ENCODE measurements around the gene STK38L.

Gene STK38L

DNA sequence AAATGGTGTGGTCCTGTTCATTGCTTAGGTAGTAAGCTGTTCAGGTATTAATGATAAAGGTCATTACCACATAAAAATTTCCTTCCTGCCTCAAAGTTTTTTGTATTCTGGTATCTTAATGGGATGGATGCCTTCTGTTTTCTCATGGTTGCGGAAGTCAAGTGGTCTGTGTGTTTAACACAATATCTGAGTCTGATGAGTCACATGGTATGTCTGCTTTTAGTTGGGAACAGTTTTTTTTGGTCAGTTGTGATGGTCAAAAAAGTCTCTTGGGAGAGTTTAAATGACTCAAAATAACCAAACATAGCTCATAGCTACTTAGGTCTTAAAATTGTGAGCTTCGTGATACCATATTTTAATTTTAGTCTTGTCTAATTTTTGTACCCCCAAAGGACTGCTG is 40.7 kb downstream of the STK38L start:
- H3K9ac ChIP-seq (ENCODE audit: low read depth, low read length), result no peak overlapping the region
- no peaks in the 10 kb centered on the region for H3K36me3 ChIP-seq (ENCODE audit: control insufficient read depth, insufficient read depth, low read length)
- no peaks in the 10 kb centered on the region for H3K9me3 ChIP-seq (ENCODE audit: control insufficient read depth, insufficient read depth, low read length)
- no peak overlapping the region for H3K4me3 ChIP-seq (ENCODE audit: low read depth, low read length)
- no peaks in the 10 kb centered on the region for H3K4me1 ChIP-seq (ENCODE audit: control insufficient read depth, insufficient read depth, low read length)
- H3K27me3 ChIP-seq (ENCODE audit: control insufficient read depth, insufficient read depth, low read length), result no peaks in the 10 kb centered on the region

DNA sequence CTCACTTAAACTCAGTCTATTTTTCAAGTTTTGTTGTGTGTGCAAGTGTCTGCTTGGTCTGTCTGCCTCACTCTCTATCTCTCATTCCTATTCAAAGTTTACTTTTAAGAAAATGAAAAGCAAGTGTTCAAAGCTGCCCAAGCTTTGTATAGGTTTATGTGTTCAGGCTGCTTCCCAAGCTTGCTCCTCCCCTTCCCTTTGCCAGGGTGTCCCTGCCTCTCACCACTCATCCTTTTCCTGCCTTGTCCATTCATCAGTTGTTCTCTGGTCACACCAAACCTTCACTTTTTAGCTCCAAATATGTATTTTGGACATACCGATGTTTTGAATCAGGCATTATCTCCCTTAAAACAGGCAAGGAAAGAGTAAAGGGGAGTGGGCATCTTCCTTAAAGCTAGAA is 41.3 kb downstream of the STK38L start:
- H3K36me3 ChIP-seq (ENCODE audit: control insufficient read depth, insufficient read depth, low read length), result no peaks in the 10 kb centered on the region
- no peaks in the 10 kb centered on the region for H3K9me3 ChIP-seq (ENCODE audit: control insufficient read depth, insufficient read depth, low read length)
- no peaks in the 10 kb centered on the region for H3K27me3 ChIP-seq (ENCODE audit: control insufficient read depth, insufficient read depth, low read length)
- H3K4me1 ChIP-seq (ENCODE audit: control insufficient read depth, insufficient read depth, low read length), result no peaks in the 10 kb centered on the region
- H3K4me3 ChIP-seq (ENCODE audit: low read depth, low read length), result no peak overlapping the region
- H3K9ac ChIP-seq (ENCODE audit: low read depth, low read length), result no peak overlapping the region

DNA sequence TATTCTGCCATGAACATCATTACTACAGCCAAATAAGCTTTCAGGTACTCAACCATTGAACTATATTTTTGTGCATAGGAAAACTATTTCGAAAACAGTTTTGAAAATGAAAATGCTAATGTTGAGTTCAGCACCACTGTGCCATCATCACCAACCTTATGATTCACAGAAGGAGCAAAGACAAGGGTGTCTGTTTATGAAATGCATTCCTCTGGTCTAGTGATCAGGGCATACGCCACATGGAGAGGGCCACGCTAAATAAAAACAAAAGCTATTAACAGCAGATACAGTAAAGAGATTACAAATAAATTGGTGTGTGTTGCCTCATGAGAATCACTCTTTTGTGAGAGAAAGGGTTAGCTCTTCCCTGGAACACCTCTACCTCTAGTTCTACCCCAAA is 45.3 kb downstream of the STK38L start:
- H3K9ac ChIP-seq (ENCODE audit: low read depth, low read length), result no peak overlapping the region
- H3K4me3 ChIP-seq (ENCODE audit: low read depth, low read length), result no peak overlapping the region
- H3K36me3 ChIP-seq (ENCODE audit: control insufficient read depth, insufficient read depth, low read length), result no peaks in the 10 kb centered on the region
- H3K27me3 ChIP-seq (ENCODE audit: control insufficient read depth, insufficient read depth, low read length), result no peaks in the 10 kb centered on the region
- H3K9me3 ChIP-seq (ENCODE audit: control insufficient read depth, insufficient read depth, low read length), result no peaks in the 10 kb centered on the region
- peaks cover 7% of the 10 kb centered on the region for H3K4me1 ChIP-seq (ENCODE audit: control insufficient read depth, insufficient read depth, low read length)

DNA sequence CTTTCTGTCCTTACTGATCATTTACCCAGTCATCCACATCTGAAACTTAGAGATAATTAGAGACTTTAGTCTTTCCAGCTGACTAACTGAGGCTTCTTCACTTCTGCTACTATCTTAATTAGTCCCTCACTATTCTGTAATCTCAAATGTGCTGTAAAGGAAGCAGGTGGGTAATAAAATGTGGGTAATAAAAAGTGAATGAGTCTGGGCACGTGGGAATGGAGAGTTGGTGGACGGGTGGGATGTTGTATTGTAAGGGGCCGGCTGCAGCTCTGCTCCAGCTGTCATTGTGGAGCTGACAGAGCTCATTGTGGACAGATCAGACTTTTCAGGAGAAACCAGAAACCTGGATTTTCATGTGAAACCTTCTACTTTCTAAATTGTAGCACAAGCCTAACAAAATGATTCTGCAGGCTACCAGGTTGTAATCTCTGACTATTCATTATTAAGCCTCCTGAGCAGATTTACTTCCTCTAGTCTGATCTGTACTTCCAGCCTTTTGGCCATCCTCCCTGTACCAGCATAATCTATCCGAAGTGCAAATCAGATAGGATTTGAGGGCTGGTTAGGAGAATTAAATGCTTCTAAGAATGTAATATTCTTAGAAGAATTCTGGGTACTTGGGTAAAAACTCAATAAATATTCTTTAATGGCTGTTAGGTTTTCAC is 46.5 kb downstream of the STK38L start:
- Histone ChIP-seq H3K36me3 (ENCODE audit: control insufficient read depth, insufficient read depth, low read length) (no peaks in the 10 kb centered on the region), H3K27me3 (ENCODE audit: control insufficient read depth, insufficient read depth, low read length) (no peaks in the 10 kb centered on the region), H3K9ac (ENCODE audit: low read depth, low read length) (no peak overlapping the region), H3K9me3 (ENCODE audit: control insufficient read depth, insufficient read depth, low read length) (no peaks in the 10 kb centered on the region), H3K4me1 (ENCODE audit: control insufficient read depth, insufficient read depth, low read length) (peaks cover 7% of the 10 kb centered on the region), H3K4me3 (ENCODE audit: low read depth, low read length) (no peak overlapping the region)

DNA sequence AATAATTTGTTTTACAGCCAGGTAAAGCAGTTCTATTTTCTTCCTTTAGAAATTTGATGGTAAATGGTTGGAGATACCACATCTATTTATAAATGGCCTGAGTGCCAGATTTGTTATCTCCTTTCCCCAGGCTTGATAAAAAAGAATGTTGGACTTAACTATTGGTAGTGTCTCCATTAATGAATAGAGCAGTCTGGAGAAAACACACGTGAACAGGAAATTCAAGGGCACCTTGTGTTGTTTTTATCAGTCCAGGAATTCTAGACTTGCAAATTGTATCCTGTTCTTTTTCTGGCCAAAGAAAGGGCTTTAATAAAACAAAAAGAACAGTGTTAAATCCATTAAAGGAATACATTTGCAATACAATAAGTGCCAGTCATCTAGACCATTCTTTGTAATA is 47.8 kb downstream of the STK38L start:
- no peak overlapping the region for H3K4me3 ChIP-seq (ENCODE audit: low read depth, low read length)
- H3K27me3 ChIP-seq (ENCODE audit: control insufficient read depth, insufficient read depth, low read length), result no peaks in the 10 kb centered on the region
- H3K9me3 ChIP-seq (ENCODE audit: control insufficient read depth, insufficient read depth, low read length), result no peaks in the 10 kb centered on the region
- H3K4me1 ChIP-seq (ENCODE audit: control insufficient read depth, insufficient read depth, low read length), result peaks cover 7% of the 10 kb centered on the region
- no peak overlapping the region for H3K9ac ChIP-seq (ENCODE audit: low read depth, low read length)
- no peaks in the 10 kb centered on the region for H3K36me3 ChIP-seq (ENCODE audit: control insufficient read depth, insufficient read depth, low read length)

DNA sequence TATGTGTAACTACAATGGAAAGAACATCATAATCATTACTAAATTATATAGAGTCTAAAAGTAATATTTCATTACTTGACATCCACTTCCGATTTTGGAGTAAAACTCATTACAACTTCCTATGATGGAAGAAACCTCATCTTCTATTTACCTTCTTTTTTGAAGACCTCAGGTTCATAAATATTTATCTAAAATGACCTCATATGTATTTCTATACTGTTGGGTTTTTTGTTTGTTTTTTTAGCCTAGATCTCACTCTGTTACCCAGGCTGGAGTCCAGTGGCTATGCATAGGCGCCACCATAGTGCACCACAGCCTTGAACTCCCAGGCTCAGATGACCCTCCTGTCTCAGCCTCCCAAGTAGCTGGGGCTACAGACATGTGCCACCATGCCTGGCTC is 48.6 kb downstream of the STK38L start:
- Histone ChIP-seq H3K27me3 (ENCODE audit: control insufficient read depth, insufficient read depth, low read length) (no peaks in the 10 kb centered on the region), H3K9ac (ENCODE audit: low read depth, low read length) (no peak overlapping the region), H3K4me3 (ENCODE audit: low read depth, low read length) (no peak overlapping the region), H3K4me1 (ENCODE audit: control insufficient read depth, insufficient read depth, low read length) (peaks cover 7% of the 10 kb centered on the region), H3K9me3 (ENCODE audit: control insufficient read depth, insufficient read depth, low read length) (no peaks in the 10 kb centered on the region), H3K36me3 (ENCODE audit: control insufficient read depth, insufficient read depth, low read length) (no peaks in the 10 kb centered on the region)

DNA sequence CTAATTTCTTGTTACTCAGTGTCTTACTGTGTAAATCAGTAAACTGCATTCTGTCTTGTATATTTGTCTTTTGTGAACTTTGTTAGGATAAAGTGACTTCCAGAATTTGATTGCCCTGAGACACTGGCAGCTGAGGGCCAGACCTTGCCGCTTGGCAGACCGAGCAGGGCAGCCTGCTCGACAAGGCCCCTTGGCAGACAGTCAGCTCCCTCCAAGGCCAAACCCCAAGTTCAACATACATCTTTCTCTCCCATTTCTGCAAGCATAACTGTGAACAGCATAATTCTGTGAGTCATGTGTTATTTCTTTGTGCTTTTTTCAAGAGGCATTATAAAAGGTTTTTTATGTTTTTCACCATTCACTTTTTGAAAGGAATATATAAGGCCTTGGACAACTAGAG is 49.4 kb downstream of the STK38L start:
- no peak overlapping the region for H3K4me3 ChIP-seq (ENCODE audit: low read depth, low read length)
- H3K4me1 ChIP-seq (ENCODE audit: control insufficient read depth, insufficient read depth, low read length), result peaks cover 7% of the 10 kb centered on the region
- no peak overlapping the region for H3K9ac ChIP-seq (ENCODE audit: low read depth, low read length)
- no peaks in the 10 kb centered on the region for H3K9me3 ChIP-seq (ENCODE audit: control insufficient read depth, insufficient read depth, low read length)
- no peaks in the 10 kb centered on the region for H3K36me3 ChIP-seq (ENCODE audit: control insufficient read depth, insufficient read depth, low read length)
- no peaks in the 10 kb centered on the region for H3K27me3 ChIP-seq (ENCODE audit: control insufficient read depth, insufficient read depth, low read length)

DNA sequence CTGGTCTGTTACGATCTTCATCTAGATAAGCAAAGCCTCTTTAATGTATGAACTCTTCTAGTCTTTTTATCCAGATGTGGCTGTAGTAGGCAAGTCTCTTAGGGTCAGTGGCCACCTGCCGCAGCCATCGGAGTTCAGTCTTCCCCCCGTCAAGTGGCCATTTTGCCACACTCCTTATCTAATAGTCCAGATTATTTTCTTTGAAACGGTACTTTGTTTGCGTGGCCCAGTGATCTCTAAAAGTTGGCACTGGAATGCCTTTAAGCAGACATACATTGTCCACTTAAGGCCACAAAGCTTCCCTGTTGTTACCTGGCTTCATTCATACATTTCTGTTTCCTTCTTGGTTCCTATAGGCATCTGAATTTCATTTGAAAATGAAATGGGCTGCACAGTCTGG is 52.6 kb downstream of the STK38L start:
- H3K9me3 ChIP-seq (ENCODE audit: control insufficient read depth, insufficient read depth, low read length), result no peaks in the 10 kb centered on the region
- no peaks in the 10 kb centered on the region for H3K27me3 ChIP-seq (ENCODE audit: control insufficient read depth, insufficient read depth, low read length)
- H3K4me1 ChIP-seq (ENCODE audit: control insufficient read depth, insufficient read depth, low read length), result peaks cover 1% of the 10 kb centered on the region
- H3K9ac ChIP-seq (ENCODE audit: low read depth, low read length), result no peak overlapping the region
- no peak overlapping the region for H3K4me3 ChIP-seq (ENCODE audit: low read depth, low read length)
- no peaks in the 10 kb centered on the region for H3K36me3 ChIP-seq (ENCODE audit: control insufficient read depth, insufficient read depth, low read length)

DNA sequence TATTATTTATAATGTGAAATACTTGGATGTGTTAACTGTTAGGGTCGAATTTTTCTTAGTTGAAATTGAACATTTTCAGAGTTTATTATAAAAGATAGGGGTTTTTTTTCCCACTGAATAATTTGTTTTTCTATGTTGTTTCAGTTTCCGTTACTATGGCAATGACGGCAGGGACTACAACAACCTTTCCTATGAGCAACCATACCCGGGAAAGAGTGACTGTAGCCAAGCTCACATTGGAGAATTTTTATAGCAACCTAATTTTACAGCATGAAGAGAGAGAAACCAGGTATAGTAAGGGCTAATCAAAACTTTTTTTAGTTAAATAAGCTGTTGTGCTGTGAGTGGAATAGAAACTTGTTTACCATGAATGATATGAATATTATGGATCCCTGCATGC is 53.5 kb downstream of the STK38L start:
- no peaks in the 10 kb centered on the region for H3K9me3 ChIP-seq (ENCODE audit: control insufficient read depth, insufficient read depth, low read length)
- H3K4me3 ChIP-seq (ENCODE audit: low read depth, low read length), result no peak overlapping the region
- no peaks in the 10 kb centered on the region for H3K27me3 ChIP-seq (ENCODE audit: control insufficient read depth, insufficient read depth, low read length)
- H3K9ac ChIP-seq (ENCODE audit: low read depth, low read length), result no peak overlapping the region
- H3K4me1 ChIP-seq (ENCODE audit: control insufficient read depth, insufficient read depth, low read length), result no peaks in the 10 kb centered on the region
- no peaks in the 10 kb centered on the region for H3K36me3 ChIP-seq (ENCODE audit: control insufficient read depth, insufficient read depth, low read length)

DNA sequence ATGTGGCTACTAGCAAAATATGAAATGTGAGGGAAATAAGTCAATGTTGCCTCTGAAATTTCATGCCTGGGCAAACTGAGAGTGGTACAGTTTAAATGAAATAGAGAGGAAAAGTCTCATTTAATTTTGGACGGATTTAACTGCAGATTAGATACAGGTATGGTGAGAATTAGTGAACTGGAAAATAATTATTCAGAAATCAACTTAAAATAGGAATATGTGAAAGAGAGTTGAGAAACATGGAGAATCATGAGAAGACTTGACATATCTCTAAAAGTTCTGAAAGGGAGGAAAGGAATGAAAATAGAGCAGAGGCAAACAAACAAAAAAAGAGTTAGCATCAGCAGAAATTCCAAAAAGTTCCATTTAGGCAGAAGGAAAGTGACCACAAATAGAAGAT is 55.0 kb downstream of the STK38L start:
- H3K9ac ChIP-seq (ENCODE audit: low read depth, low read length), result no peak overlapping the region
- no peaks in the 10 kb centered on the region for H3K4me1 ChIP-seq (ENCODE audit: control insufficient read depth, insufficient read depth, low read length)
- H3K27me3 ChIP-seq (ENCODE audit: control insufficient read depth, insufficient read depth, low read length), result no peaks in the 10 kb centered on the region
- no peaks in the 10 kb centered on the region for H3K36me3 ChIP-seq (ENCODE audit: control insufficient read depth, insufficient read depth, low read length)
- no peak overlapping the region for H3K4me3 ChIP-seq (ENCODE audit: low read depth, low read length)
- no peaks in the 10 kb centered on the region for H3K9me3 ChIP-seq (ENCODE audit: control insufficient read depth, insufficient read depth, low read length)

DNA sequence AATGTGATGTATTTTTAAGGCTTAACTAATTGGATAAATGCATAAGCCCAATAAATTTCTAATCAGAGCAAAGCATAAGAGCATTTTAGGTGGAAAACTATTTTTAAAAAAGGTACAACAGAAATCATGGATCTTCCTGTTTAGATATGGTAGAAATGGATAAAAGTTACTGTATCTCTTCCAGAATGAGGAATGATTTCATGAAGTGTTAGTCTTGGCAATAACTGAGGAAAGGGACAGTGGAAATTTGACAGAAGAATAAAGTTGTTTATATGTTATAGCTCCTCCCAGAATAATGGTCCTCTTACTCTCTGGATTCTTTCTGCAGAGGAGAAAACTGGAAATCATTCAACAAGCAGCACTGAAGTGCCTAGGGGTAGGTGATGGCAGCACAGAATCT is 56.1 kb downstream of the STK38L start:
- no peaks in the 10 kb centered on the region for H3K4me1 ChIP-seq (ENCODE audit: control insufficient read depth, insufficient read depth, low read length)
- no peaks in the 10 kb centered on the region for H3K9me3 ChIP-seq (ENCODE audit: control insufficient read depth, insufficient read depth, low read length)
- no peak overlapping the region for H3K4me3 ChIP-seq (ENCODE audit: low read depth, low read length)
- H3K27me3 ChIP-seq (ENCODE audit: control insufficient read depth, insufficient read depth, low read length), result no peaks in the 10 kb centered on the region
- no peaks in the 10 kb centered on the region for H3K36me3 ChIP-seq (ENCODE audit: control insufficient read depth, insufficient read depth, low read length)
- no peak overlapping the region for H3K9ac ChIP-seq (ENCODE audit: low read depth, low read length)

DNA sequence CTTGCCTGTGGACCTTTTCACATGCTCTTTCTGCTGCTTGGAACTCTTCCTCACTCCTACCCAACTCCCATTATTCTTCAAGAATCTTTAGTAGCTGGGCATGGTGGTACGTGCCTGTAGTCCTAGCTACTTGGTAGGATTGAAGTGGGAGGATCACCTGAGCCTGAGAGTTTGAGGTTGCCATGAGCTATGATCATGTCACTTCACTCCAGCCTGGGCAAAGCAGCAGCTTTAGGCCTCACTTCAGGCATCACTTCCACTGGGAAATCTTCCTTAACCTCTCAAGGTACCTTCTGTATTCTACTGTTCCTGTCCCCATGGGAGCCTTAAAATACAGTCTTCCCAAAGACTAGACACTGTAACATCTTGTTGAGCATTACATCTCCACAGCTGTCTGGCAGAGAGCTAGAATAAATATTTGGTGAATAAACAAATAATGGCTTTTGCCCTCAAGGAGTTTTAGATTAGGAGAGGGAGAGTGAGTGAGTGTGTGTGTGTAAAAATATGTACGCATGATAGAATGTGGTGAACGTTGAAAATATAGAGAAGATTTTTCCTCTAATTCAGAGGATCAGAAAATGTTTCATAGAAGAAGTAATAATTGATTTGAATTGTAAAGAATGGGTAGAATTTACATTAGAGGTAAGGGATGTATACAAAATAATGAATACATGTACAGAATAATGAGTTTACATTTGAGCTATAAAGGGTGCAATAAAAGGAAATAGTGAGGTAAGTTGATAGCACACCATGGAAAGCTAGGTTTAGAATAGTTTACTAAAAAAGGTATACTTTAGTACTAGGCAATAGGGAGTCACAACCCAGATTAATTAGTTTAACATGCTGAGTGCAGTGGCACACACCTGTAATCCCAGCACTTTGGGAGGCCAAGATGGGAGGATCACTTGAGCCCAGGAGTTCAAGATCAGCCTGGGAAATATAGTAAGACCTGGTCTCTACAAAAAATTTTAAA is 59.3 kb downstream of the STK38L start:
- no peaks in the 10 kb centered on the region for H3K4me1 ChIP-seq (ENCODE audit: control insufficient read depth, insufficient read depth, low read length)
- H3K9me3 ChIP-seq (ENCODE audit: control insufficient read depth, insufficient read depth, low read length), result no peaks in the 10 kb centered on the region
- H3K27me3 ChIP-seq (ENCODE audit: control insufficient read depth, insufficient read depth, low read length), result no peaks in the 10 kb centered on the region
- no peak overlapping the region for H3K9ac ChIP-seq (ENCODE audit: low read depth, low read length)
- H3K4me3 ChIP-seq (ENCODE audit: low read depth, low read length), result no peak overlapping the region
- no peaks in the 10 kb centered on the region for H3K36me3 ChIP-seq (ENCODE audit: control insufficient read depth, insufficient read depth, low read length)

Measured in iPS-15b (cell line).